Ovary (tissue), 3 donors: Measurements from ENCODE around the gene ANO2.

Source experiments
- POLR2A ChIP-seq: fragments of 450-650 bp; IDR thresholded peaks from one replicate; pipeline ENCODE4 v1.6.1; 2017; ENCODE audit warnings: antibody characterized with exemption, mild to moderate bottlenecking, moderate library complexity
- TF ChIP-seq, protein P1 (sequence below), 3 donors: fragments of 450-650 bp in 2 of 3; fragments of 200-600 bp in 1 of 3; IDR thresholded peaks; one replicate each; pipeline versions ENCODE4 v1.5.1 to v1.8.0; 2016 to 2022; ENCODE audit warnings: antibody characterized with exemption in 3 of 3, mild to moderate bottlenecking in 1 of 3
- donor health status: DM: no; HTN: no; CAD: no.

- TF ChIP-seq, protein P1, sequence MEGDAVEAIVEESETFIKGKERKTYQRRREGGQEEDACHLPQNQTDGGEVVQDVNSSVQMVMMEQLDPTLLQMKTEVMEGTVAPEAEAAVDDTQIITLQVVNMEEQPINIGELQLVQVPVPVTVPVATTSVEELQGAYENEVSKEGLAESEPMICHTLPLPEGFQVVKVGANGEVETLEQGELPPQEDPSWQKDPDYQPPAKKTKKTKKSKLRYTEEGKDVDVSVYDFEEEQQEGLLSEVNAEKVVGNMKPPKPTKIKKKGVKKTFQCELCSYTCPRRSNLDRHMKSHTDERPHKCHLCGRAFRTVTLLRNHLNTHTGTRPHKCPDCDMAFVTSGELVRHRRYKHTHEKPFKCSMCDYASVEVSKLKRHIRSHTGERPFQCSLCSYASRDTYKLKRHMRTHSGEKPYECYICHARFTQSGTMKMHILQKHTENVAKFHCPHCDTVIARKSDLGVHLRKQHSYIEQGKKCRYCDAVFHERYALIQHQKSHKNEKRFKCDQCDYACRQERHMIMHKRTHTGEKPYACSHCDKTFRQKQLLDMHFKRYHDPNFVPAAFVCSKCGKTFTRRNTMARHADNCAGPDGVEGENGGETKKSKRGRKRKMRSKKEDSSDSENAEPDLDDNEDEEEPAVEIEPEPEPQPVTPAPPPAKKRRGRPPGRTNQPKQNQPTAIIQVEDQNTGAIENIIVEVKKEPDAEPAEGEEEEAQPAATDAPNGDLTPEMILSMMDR (IDR thresholded peaks at IDR 0.05): no peak
- TF ChIP-seq POLR2A: no peak
These were observed 380 bp downstream of the ANO2 start for GRCh38 chr12:5944688-5945070.
